ENCODE results near the gene MLIP.
A peak's percentile ranks its signal among the peaks of the same experiment; 100 is the strongest.

The MLIP gene

DNA sequence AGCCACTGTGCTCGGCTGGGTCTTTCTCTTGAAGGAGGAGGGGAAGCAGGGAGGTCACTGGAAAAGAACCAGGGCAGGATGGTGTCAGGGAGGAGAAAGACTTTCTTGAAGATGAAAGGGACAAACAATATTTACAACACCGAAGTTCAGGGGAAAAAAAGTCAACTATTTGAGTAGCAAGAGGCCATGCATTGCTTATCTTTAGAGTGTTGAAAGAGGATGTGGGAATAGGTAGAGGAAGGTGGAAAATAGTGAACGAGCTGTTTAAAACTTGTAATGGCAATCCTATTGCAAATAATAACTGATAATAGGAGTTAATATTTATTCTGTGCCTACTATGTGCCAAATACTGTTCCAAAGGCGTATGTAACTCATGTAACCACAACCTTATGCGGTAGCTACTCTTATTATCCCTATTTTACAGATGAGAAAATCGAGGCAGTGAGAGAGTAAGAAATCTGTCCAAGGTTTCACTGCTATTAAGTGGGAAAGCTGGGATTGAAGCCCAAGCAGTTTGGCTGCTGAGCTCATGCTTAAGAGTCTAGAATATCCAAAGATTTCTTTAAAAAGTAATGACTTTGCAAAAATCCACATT is 12.7 kb upstream of the MLIP start:
- no peak for DNase-seq

DNA sequence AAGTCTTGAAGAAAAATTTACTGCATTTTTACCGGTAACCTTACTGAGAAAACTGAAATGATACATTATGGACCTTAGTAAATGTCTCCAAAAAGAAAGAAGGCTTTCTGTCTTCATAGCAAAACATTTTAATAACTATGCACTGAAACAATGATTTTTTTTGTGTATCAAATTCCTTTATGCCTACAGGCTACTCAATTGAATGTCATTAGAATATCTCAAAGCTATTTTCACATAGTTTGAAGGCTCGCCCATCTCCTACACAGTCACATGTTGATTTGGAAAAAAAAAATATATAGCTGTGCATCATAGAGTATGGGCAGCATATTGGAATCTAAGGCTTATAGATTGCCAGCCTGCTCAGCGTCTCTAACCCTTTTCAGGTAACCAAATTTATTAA is 12.0 kb upstream of the MLIP start:
- no peak for DNase-seq

DNA sequence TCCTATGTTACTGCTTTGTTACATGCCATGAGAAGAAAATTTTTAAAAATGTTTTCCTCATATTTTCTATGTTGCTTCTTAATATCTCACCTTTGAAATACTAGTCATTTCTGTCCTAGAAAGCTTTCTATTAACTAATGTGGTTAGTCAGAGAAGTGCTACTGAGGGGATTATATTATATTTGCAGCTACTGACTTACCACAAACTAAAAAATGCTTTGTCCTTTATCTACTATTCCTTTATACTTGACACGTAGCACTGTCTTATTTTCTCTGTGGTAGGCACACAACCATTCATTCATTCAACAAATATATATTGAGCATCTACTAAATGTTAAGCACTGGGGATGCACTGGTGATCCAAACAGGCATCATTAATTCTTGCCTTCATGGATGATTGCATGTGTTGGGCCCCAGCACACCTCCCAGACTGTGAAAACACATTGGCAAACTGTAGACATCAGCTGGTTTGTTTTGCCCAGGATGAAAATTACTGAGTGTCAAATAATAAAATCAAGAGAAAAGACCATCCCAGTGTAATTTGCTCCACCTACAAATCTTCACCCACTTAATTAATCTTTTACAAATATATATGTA is 10.7 kb upstream of the MLIP start:
- DNase-seq = no peak

DNA sequence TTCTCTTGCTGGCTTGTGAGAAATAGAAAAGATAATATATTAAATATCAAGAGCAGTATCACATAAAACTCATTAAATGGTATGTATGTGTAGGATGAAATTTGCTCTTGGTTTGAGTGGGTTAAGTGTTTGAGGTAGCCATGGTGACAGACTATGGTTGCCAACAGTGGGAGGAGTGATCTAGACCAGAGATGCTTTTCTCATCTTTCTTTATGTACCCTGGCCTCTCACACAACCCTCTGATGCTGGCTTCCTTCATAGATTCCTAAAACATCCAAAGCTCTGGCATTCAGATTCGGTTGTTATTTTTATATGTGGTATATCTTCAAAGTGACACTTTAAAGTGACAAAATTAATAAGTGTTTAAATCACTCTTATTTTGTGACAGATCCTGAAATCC is 9.0 kb upstream of the MLIP start:
- DNase-seq = peak; percentile 14

DNA sequence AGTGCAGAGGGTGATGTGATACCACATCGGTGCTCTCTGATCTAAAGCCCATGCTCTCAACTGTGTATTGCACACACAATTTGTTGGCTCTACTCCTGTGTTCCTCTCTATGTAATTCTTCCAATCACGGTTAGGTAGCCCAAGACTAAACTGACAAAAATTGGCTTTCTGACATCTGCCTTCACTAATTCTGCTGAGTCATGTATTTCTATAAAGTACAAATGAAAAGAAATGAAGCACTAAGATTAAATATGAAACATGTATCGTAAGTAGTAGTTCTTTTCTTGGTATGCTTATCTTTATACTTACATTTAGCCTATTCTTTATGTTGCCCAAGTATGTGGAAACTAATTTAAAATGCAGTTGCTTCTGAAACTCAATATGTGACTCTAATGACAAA is 7.7 kb upstream of the MLIP start:
- DNase-seq = no peak

DNA sequence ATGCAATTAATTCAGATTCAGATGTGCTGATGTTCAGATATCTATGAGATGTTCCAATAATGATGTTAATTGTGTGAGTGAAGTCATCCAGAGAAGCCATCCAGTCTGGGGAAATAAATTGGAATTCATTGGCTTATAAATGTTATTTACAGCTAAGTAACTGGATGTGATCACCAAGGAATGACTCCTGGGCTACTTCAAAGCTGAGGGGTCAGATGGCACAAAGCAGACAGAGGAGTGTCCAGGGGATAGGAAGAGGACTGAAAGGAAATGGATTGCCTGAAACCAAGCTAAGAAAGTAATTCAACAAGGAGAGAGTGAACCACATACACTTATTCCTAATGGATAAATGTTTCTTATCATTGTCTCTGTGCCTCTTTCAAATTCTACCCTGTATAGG is 4.5 kb upstream of the MLIP start:
- no peak for DNase-seq

DNA sequence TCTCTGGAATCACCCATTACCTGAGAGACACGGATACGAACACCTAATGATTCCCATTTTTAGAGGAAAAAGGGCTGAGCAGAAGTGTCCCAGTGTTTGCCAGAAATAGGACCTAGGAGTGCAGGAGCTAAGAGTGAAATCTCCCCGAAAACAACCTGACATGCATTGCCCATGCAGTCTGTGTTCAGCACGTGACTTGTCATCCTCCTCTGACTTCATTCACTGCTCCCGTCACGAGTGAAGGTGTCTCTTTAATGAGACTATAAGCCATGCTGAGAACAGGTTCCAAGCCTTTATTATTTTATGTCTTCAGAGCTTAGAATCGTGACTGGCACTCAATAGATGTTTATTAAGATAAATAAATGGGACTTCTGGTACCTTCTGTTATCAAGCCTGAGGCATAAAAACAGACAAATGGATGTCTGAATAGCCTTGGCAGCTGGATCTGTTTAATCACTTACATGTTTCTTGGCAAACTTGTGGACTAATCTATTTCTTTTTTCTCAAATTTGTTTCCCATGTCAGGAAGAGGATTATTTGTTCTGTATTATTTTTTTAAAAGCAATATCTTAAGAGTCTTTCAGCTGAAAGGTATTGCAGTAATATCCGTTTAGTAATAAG is 3.7 kb upstream of the MLIP start:
- no peak for DNase-seq

DNA sequence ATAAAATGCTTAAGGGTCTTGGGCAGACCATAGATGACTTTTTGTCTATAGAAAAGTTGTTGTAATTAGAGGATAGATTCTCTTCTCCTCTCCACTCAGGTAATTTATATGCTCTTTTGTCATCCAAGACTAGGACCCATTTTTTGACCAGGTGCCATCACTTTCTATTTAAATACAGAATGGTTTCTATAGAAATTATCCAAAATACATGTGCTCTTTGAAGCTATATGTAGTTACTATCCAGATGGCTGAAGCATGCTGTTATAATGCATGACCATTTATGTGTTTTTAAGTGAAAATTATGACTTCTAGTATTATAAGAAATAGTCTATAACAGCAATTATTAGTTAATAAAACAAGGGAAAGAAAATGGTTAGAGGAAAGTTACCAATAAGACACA is 3.0 kb upstream of the MLIP start:
- no peak for DNase-seq

DNA sequence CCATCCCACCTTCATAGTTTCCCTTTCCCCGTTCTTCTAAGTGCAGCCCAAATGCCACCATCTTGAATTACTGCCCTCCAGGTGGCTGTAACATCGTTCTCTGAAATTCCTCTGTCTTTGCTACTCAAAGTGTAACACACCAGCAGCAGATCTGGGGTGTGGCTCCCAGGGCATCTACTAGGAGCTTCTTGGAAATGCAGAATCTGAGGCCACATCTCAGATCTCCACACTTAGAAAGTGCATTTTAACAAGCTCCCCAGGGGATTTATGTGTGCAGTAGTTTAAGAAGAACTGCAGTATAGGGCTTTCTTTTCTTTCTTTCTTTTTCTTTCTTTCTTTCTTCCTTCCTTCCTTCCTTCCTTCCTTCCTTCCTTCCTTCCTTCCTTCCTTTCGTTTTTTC is 1.7 kb upstream of the MLIP start:
- DNase-seq = no peak

DNA sequence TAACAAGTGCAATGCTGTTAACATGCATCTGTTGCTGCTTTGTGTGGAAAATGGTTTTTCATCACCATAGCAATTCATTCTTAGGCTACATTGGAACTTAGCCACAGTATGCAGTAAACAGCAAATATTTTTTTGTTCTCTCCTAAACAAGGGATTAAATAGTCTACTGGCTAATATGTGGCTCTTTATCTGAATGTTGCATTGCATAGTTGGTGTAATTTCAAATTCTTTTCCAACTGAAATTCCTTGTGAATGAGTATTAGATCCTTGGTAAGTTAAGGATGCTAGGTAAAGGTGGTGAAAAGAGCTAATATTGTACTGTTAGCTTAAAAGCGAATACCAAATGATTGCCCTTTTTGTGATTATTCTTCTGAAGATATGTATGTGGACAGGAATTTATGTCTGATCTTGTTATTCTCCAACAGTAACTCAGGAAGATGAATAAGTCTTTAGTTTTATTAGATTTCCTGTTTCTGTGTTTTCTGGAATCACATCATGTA is 958 bp downstream of the MLIP start:
- no peak for DNase-seq

DNA sequence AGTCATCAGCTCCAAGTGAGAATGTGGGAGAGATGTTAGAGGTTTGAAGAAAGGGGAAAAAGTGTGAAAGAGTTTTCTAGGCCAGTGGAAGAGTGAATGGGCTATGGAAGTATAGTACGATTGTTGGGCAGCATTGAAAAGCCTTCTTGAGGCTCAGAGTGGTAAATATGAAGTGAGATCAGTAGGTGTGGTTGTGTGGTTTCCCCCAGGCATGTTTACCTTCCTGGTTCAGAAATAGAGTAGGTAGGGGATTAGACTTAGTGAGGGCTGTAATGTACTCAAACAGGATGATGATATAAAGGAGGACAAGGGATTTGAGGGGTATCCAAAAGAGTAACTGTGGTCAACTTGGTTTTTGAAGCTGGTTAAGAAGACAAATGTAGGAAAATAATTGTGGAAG is 3.7 kb downstream of the MLIP start:
- no peak for DNase-seq

DNA sequence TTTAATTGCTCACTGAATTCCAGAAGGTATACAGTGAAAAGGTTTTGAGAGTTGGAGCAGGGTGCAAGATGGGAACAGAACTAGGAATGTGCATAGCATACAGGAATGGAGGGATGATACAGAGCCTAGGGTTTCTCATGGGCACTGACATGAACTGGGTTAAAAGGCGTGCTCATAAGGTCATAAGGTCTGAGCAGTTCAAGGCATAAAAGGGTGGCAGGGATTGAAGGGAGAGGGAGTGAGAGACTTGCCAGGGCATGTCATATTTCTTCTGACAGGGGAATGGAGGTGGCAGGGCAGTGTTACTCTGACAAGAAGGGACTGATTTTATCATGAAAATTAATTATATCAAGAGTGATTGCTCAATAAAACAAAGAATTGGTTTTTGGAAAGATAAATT is 4.7 kb downstream of the MLIP start:
- DNase-seq = no peak

DNA sequence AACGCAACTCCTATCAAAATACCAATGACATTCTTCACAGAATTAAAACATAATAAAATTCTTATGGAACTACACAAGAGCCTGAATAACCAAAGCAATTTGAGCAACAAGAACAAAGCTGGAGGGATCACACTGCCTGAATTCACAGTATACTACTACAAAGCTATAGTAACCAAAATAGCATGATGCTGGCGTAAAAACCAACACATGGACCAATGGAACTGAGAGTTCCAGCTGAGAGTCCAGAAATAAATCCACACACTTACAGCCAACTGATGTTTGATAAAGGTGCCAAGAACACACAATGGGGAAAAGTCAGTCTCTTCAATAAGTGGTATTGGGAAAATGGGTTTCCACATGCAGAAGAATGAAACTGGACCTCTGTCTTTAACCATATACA is 6.9 kb downstream of the MLIP start:
- DNase-seq = no peak

DNA sequence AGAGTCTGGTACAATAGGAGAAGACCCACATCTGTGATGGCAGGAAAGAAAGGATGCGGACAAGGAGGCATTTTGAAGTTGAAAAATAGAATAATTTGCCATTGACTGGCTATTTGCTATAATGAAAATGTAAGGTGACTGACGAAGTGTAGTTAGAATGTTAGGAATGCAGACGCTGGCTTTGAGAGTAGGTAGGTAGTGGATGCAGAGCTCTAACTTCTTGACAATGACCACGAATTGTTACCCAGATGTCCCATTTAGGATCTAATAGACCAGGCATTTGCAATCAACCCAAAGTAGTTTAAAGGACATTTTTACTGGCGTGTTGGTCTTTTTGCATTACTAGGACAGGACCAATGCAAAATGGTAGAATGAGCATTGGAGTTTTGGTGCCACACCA is 14.2 kb downstream of the MLIP start:
- no peak for DNase-seq

DNA sequence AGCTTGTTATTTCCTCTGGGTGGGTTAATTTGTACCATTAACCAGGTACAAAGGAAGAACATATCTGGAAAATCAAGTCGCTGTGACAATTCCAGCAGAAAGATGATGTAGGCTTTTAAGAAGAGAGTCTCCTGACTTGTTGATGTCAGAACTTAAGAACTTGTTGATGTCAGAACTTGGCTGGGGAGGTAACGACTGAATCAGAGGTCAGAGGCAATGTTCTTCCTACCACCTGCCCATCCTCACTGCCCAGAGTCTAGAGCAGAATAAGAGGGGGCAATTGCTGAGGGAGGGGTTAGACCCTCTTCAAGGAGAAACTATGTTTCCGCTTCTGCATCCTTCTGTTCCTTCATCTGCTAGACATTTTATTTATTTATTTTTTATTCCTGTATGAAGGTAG is 18.9 kb downstream of the MLIP start:
- DNase-seq = no peak

DNA sequence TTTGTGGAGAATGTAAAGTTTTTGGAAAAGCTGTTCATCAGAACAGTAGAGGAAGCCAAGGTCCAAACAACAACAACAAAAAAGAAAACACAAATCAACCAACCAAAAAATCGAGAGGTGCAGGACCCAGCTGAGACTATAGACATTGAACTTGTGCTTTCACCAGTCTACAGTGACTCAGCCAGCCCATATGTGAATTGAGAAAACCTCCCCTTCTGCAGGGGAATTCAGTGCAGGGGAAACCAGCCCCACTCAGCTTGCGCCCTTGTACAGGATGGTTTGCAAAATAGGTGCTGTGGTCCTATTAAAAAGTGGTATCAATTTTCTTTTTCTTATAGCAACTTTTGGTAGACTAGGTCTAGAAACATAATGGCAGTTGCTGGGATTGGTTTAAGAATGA is 21.3 kb downstream of the MLIP start:
- no peak for DNase-seq

DNA sequence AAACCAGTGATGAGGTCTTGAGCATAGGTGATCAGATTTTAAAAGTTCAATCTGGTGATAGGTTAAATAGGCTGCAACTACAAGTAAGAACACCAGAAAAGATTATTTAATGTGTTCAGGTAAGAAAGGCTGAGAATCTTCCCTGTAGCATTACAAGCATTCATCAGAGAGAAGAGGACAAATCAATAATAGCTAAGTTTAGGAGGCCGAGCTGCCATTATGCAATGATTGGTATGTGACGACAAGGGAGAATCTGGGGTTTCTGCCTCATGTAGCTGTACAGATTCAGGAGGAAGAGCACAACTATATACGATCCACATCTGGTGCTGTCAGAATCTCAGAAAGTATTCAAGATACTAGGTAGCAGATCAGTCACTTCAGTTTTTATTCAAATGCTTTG is 21.9 kb downstream of the MLIP start:
- DNase-seq = no peak

DNA sequence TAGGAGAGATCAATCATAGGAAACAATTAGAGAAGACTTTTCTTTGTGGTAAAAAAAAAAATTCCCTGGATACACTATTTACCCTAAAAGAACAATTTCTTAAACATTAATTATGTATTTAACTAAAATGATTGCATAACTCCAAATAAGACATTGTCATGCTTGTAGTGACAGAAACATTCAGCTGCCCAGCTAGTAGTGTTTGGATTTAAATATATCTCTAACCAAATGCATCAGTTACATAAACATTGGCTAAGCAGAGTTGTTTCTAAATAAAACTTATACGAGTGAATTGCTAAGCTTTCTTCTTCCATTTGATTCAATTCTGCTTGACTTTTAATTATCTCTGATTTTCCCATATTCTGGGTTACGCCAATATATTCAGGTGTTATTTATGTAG is 23.7 kb downstream of the MLIP start:
- DNase-seq = no peak

DNA sequence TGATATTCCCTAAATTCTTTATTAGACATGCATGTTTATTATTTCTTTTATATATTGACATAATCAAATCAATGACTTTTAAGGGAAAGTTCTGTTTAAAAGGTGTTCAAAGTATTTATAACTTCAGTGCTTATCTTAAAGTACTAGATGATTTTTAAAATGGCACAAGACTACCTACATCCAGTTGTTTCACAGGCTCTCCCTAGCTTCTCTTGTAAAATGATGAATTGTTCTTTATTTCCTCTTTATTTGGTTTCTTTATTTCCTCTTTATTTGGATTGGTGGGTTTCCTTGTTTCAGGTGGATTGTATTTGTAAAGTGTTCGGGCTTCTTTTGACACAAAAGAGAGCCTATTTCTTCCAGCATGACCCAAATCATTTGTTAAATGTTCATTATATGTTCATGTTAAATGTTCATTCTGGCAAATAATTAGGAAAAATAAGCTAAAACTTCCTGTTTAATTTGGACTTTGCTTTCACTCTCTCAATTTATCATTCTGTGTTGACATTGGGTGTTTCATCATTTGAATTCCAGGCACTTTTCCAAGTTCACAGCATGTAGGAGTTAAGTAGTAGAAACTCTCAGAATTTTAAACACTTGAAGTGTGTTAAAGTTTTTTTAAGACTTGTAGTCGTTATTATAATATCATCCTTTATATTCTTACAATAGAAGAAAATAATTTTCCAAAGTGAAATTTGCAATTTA is 24.6 kb downstream of the MLIP start:
- peak; percentile 26 for DNase-seq

DNA sequence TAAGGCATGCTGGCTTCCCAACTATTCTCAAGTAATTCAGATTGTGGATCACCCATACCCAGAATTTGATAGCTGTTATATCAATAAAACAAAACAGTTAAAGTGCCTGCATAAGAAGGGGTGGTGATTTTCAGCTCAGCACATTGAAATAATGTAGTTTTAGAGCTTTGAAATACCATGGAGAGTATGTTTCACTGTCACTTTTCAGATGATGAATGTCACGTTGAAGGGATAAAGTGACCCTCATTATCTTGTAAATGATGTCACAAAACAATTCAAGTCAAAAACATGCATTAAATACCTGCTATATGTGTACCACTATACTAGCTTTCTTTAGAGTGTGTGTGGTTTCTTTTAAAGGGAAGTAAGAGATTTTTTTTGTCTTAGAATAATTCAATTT is 27.6 kb downstream of the MLIP start:
- no peak for DNase-seq

DNA sequence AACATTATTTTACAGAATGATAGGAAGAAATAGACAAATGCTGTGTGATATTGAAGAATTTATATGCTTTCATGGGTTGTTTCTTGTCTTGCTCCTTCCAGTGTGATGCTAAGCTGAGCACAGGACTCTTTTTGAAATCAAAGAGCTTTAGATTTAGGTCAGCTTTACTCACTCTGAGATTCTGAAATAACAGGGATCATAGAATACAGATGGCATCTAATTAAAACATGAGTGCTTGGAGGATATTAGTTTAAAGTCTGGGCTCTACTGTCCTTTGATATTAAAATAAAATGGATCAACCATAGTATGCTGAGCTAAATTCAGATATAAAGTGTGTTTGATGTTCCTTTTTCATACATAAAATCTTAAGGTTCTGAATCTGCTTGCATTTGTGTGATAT is 29.6 kb downstream of the MLIP start:
- no peak for DNase-seq

DNA sequence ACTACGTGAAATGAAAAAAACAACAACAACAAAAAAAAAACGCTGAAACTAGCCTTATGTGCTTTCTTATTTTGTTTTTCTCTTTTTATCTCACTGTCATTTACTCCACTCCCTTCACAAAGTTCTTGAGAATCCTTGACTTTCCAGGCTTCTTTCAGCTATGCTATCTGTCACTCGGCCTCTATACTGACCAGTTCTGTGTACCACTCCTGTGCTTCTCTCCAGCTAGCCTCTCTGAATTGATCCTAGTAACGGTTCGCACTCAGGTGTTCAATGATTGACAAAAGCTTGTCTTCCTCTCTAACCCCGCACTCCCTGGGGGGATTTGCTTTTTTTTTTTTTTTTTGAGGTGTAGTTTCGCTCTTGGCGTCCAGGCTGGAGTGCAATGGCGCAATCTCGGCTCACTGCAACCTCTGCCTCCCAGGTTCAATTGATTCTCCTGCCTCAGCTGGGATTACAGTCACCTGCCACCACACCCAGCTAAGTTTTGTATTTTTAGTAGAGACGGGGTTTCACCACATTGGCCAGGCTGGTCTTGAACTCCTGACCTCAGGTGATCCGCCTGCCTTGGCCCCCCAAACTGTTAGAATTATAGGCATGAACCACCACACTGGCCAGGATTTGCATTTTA is 31.8 kb downstream of the MLIP start:
- DNase-seq = no peak

DNA sequence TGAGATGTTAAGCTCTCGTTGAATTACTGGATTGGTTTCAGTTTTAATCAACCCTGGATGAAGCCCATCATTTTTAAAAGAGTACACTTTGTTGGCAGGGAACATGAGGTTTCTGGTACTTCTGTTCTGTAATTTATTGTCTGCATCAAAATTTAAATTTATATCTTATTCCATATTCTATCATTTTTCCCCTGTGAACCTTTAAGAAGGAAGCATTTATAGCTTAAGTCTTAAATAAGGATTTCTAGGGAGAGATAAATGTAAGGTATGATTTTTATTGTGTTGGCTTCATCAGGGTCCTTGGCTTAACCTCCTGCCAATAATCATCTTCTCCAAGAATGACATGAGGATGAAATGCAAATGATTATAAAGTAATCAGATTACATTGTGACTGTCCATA is 40.6 kb downstream of the MLIP start:
- no peak for DNase-seq

All from NCI-H748 treated with DMSO at 0.1 percent for 48 hours (cell line).